IPS DF 6.9 (cell line): ENCODE data around the gene ZNF217.

Source experiments
- DNase-seq: peaks from one replicate; pipeline ENCODE4 v3.0.0-alpha.2; 2013; ENCODE audit warnings: low read depth, low spot score
- H3K27ac ChIP-seq: one replicate; pipeline ENCODE4 v1.5.1; 2013; ENCODE audit warnings: low read length, control low read depth
- H3K27me3 ChIP-seq: 2 replicates; pipeline ENCODE4 v1.6.1; 2013; ENCODE audit warnings: mild to moderate bottlenecking, low read length; ENCODE audit not compliant: control insufficient read depth, insufficient read depth
- H3K36me3 ChIP-seq: 2 replicates; pipeline ENCODE4 v1.6.1; 2013; ENCODE audit warnings: low read length; ENCODE audit not compliant: control insufficient read depth, insufficient read depth
- H3K4me1 ChIP-seq: 2 replicates; pipeline ENCODE4 v1.6.1; 2013; ENCODE audit warnings: low read length; ENCODE audit not compliant: control insufficient read depth, insufficient read depth
- H3K4me3 ChIP-seq: 2 replicates; pipeline ENCODE4 v1.5.1; 2013; ENCODE audit warnings: mild to moderate bottlenecking, low read length
- H3K9me3 ChIP-seq: 2 replicates; pipeline ENCODE4 v1.6.1; 2013; ENCODE audit warnings: low read length, inconsistent platforms; ENCODE audit not compliant: control insufficient read depth, insufficient read depth
- WGBS: extraction: QIAGEN DNeasy Blood & Tissue Kit; methylation state at CpG from one replicate; pipeline ENCODE4 v1.1.7; 2013; ENCODE audit warnings: mixed read lengths, missing lambda C conversion rate; ENCODE audit not compliant: insufficient read length, insufficient coverage; 5-methylcytosine and 5-hydroxymethylcytosine counted together

Gene ZNF217

DNA sequence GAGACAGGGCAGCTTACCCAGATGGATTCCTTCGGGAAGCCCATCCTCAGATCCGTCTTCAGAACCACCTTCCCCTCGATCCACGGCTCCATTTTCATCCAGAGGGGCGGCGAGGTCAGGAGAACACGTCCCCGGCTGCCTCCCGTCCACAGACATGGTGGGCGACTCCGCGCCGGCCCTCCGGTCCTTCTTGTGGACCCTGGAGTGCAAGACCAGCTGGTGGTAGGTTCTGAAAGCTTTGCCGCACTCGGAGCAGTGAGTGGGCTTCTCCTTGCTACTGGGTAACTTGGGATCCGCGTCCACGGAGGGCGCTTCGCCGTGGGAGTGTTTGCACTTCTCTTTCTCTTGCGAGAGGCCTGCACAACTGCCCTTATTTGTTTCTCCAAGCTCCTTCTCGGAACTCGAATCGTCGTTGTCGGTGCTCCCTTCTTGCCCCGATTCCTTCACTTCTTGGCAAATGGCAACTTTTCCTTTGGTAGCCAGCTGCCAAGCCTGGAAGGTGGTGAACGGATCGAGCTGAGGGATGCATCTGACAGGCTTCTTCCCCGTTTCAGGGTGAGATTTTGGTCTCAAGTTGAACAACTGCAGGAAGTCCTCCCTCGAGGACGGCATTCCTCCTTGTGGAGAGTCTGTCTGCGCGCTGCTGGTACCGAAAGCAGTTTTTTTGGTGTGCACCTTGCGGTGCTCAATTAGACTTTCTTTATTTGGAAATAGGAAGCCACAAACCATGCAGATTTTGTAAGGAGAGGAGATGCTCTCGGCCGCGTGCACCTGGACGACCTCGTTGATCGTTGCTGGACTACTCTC lies 12.0 kb downstream of the ZNF217 start:
- Histone ChIP-seq H3K9me3 (no peaks in the 10 kb centered on the region), H3K4me3 (no peak overlapping the region), H3K27me3 (no peaks in the 10 kb centered on the region), H3K27ac (peak overlapping the region; percentile 54), H3K36me3 (peaks cover 29% of the 10 kb centered on the region), H3K4me1 (0 out of 2 replicates have a peak, but pooled peaks cover 4% of the 10 kb centered on the region)
- no CpG with 5 or more reads among the region's 44 CpGs for WGBS
- DNase-seq: no peak

DNA sequence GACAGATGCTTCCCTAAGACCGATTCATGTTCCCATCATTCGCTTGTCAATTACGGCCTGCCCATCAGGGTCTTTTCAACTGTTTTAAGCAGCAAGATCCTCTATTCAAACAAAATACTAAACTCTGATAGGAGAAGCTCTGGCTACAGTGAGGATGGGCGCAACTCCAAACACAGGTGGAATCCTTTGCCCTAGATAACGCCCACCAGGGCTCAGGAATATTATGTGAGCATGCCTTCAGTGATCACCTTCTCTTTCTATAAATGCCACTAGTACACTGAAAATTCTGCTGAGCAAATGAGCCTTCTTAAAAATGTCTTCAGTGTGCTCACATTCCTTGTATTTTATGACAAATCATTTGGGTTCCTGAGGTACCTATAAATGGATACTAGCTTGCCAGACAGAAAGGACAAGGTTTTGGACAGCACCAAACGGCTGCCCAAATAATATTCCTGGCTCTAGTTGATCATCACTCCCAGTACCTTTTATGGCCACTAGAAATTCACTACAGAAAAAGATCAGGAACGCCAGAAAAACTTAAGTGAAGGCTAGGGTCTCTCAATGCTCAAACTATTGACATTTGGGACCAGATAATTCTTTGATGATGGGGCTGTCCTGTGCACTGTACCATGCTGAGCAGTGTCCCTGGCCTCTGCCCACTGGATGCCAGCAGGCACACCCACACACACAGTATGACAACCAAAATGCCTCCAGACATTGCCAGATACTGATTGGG lies 13.1 kb downstream of the ZNF217 start:
- Histone ChIP-seq H3K27ac (no peak overlapping the region), H3K9me3 (no peaks in the 10 kb centered on the region), H3K36me3 (peaks cover 39% of the 10 kb centered on the region), H3K4me1 (0 out of 2 replicates have a peak, but pooled peaks cover 3% of the 10 kb centered on the region), H3K27me3 (no peaks in the 10 kb centered on the region), H3K4me3 (no peak overlapping the region)
- no peak for DNase-seq
- WGBS: no CpG with 5 or more reads among the region's 7 CpGs

DNA sequence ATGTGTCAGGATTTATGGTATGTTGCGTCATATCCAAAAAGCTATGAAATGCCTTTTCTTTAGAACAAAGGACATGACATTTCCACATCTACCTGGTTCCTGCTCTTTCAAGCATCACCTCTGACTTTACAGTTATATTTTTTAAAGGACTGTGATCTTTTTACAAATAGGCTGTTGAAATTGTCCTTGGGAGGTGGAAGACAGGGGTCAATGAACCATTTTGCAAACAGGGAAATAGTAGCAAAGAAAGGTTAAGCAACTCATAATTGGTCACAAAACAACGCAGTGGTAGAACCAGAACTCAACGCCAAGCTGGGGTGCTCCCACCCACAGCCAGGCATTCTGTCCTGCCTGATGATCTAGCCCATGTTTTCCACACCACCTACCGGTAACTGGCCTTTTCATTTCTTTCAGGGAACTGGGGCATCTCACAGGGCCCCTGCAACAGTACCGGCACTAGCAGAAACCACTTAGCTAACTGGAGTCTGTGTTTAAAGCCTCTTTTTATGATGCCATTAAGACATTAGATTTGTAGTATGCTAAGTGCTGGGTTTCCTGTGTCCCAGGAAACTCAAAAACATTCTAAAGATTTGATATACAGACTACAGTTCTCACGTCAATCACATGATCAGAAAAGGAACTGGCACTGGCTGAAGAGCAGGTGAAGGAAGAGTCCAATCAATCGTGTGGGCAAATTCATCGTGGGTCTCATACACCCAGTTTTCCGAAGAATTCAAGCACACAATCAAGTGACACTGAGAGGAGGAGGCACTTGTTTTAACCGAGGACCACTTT lies 13.9 kb downstream of the ZNF217 start:
- WGBS: no CpG with 5 or more reads among the region's 10 CpGs
- Histone ChIP-seq H3K9me3 (no peaks in the 10 kb centered on the region), H3K4me1 (0 out of 2 replicates have a peak, but pooled peaks cover 3% of the 10 kb centered on the region), H3K4me3 (no peak overlapping the region), H3K27me3 (no peaks in the 10 kb centered on the region), H3K27ac (no peak overlapping the region), H3K36me3 (peaks cover 46% of the 10 kb centered on the region)
- no peak for DNase-seq

DNA sequence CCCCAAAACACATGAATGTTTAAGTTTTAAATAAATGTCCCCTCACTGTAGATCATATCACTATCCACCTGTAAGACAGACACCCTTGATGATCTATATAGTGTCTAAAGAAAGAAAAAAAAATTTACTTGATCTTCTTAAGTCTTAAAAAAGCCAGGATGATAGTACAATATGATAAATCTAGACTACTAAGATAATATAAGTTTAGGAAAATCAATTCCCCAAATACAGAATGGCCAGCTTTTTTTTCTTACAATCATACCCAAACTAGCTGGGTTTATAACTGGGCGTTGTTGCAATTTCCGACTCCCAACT lies 14.4 kb downstream of the ZNF217 start:
- Histone ChIP-seq H3K9me3 (no peaks in the 10 kb centered on the region), H3K27ac (no peak overlapping the region), H3K4me1 (0 out of 2 replicates have a peak, but pooled peaks cover 3% of the 10 kb centered on the region), H3K27me3 (no peaks in the 10 kb centered on the region), H3K36me3 (peaks cover 47% of the 10 kb centered on the region), H3K4me3 (no peak overlapping the region)
- DNase-seq: no peak
- no CpG with 5 or more reads among the region's 2 CpGs for WGBS

DNA sequence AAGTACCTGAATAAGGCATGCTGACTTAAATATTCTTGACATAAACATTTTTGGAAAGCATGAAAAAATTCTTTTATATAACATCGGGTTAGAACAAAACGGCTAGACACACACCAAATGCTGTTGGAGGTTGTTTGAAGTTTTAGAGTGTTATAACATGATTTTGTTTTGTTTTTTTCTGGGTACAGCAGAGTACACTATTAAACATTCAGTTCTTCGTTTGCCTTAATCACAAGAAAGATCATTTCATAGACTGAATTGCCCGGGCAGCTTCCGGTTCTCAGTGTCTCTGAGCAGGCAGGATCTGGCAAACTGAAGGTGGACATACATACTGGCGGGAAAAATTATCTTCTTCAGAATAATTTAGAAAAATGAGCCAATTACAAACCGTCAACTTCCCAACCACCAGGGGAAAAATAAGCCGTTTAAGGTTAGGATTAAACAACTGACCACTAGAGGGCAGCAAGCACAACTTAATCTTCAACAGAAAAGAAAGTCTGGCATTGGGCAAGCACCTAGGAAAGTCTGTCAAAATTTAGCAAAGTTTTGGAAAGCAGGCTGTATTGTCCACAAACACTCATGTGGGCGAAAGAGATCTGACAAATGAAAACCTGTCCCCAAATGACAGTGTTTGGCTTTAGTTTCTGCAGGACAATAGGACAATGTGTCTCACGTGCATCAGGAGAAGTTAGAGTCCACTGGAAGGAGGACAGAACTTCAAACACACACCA lies 15.0 kb downstream of the ZNF217 start:
- no CpG with 5 or more reads among the region's 10 CpGs for WGBS
- H3K27ac ChIP-seq: no peak overlapping the region
- peaks cover 47% of the 10 kb centered on the region for H3K36me3 ChIP-seq
- H3K4me3 ChIP-seq: no peak overlapping the region
- DNase-seq: peak; percentile 75
- no peaks in the 10 kb centered on the region for H3K27me3 ChIP-seq
- no peaks in the 10 kb centered on the region for H3K9me3 ChIP-seq
- H3K4me1 ChIP-seq: 0 out of 2 replicates have a peak, but pooled peaks cover 3% of the 10 kb centered on the region

DNA sequence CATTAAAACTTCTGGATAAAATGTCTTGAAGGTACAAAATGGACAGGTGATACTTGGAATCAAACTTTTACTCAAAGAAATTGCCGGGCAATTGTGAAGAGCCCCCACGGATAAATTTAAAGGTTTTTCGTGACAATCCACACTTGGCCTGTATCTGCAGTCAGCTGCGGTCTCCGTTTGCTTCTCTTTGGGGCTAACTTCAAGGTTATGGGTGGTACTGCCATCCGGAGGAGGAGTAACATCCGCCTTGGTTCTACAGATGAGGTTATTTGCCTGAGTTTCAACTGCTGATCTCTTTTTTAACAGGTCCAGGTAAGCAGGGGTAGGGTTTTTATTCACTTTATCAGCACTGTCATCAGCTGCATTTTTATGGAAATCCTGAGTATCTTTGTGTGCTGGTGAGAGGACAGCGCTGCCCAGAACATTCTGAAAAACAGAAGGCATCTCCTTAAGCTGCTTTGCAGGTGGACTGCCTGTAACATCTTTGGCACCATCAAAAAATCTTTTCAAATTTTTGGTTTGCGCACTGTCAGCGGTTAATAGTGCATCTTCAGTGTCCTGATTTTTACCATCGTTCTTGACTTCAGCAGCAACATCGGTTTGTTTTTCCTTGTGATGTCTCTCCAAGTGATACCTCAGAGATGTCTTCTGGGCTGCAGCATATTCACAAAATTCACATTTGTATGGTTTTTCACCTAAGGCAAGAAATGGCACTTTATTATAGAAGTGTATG lies 16.9 kb downstream of the ZNF217 start:
- H3K27ac ChIP-seq: no peak overlapping the region
- DNase-seq: no peak
- no peak overlapping the region for H3K4me3 ChIP-seq
- peaks cover 36% of the 10 kb centered on the region for H3K36me3 ChIP-seq
- no peaks in the 10 kb centered on the region for H3K9me3 ChIP-seq
- no CpG with 5 or more reads among the region's 12 CpGs for WGBS
- H3K4me1 ChIP-seq: 0 out of 2 replicates have a peak, but pooled peaks cover 3% of the 10 kb centered on the region
- no peaks in the 10 kb centered on the region for H3K27me3 ChIP-seq

DNA sequence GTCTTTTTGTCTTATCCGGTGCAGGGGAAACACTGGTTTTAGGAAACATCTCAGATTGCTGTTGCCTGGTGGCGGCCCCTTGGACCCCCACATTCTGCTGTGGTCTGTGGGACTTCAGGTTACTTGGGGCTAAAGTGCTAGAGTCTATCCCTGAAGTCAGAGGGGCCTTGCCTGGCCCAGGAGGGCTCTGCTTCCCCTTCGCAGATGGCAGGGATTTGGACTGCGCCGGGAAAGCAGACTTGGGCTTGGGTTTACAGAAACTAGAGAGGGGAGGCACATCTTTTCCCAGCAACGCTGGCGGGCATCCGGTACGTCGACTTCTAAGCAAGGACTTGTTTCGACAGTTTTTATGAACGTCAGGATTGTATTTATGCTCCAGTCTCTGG lies 17.5 kb downstream of the ZNF217 start:
- no CpG with 5 or more reads among the region's 12 CpGs for WGBS

DNA sequence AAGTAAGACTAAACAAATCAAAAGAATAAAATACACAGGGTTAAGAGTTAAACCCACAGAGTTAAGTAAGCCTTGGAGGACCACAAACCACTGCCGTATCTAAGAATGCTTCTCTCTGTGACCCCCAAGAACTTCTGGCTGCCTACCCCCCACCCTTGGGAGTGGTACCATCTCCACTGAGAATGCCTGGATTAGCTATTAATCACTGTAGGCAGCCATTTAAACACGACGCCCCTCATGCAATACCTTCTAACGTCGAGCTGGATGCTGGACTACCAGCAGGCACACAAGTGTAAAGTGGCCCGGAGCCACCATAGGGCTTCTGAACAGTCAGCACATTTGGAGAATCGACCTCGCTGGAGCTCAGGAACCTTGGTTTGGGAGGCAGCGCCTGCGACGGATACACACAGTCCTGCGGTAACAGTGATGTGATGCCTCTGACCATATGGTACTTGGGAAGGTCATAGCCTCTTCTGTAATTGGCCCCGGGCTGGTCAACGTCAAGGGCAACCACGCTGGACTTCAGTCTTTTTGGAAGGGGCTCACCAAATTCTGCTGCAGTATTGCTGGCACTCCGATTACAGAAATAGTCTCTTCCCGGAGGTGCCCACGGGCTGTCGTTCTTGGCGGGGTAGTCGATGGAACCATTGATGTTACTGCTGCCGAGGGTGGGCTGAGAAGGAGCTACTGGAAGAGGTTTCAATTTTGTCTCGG lies 18.0 kb downstream of the ZNF217 start:
- Histone ChIP-seq H3K27me3 (no peaks in the 10 kb centered on the region), H3K36me3 (peaks cover 33% of the 10 kb centered on the region), H3K27ac (no peak overlapping the region), H3K4me1 (0 out of 2 replicates have a peak, but pooled peaks cover 2% of the 10 kb centered on the region), H3K4me3 (no peak overlapping the region), H3K9me3 (no peaks in the 10 kb centered on the region)
- no peak for DNase-seq
- no CpG with 5 or more reads among the region's 23 CpGs for WGBS

More for the DNA sequence above, 17.5 kb downstream of the ZNF217 start:
- H3K27me3 ChIP-seq: no peaks in the 10 kb centered on the region
- no peaks in the 10 kb centered on the region for H3K9me3 ChIP-seq
- H3K4me3 ChIP-seq: no peak overlapping the region
- H3K36me3 ChIP-seq: peaks cover 32% of the 10 kb centered on the region
- DNase-seq: no peak
- H3K27ac ChIP-seq: no peak overlapping the region
- H3K4me1 ChIP-seq: 0 out of 2 replicates have a peak, but pooled peaks cover 3% of the 10 kb centered on the region

DNA sequence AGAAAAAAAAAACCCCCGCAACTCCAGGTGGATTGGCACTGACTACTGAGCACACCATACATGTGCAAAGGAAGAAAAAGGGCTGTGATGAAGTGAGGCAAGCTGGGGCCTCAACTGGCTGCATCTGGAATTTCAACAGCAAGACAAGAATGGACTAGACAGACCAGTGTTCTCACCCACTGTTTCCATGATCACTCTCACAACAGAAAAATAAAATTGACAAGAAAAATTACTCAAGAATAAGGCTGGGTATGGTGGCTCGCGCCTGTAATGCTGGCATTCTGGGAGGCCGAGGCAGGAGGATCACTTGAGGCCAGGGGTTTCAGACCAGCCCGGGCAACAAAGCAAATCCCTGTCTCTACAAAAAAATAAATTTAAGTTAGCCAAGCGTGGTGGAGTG lies 18.8 kb downstream of the ZNF217 start:
- peaks cover 36% of the 10 kb centered on the region for H3K36me3 ChIP-seq
- no peak for DNase-seq
- H3K4me3 ChIP-seq: no peak overlapping the region
- 0 out of 2 replicates have a peak, but pooled peaks cover 2% of the 10 kb centered on the region for H3K4me1 ChIP-seq
- WGBS: no CpG with 5 or more reads among the region's 6 CpGs
- H3K27me3 ChIP-seq: no peaks in the 10 kb centered on the region
- no peak overlapping the region for H3K27ac ChIP-seq
- no peaks in the 10 kb centered on the region for H3K9me3 ChIP-seq
